ENCODE measurements around the gene ADAMTS10. TPM values are rescaled to one million over a fixed set of nuclear protein-coding genes. Genes with fewer than 3 reads are reported as not detected.
"Not testable (repeated sequence)": the region's sequence is repeated elsewhere in the genome, so short reads cannot be mapped to it uniquely, and the experiment has no call there.

Gene ADAMTS10
- total RNA-seq, 2 donors from 2014 or later: 27.2 to 43.3 TPM

DNA sequence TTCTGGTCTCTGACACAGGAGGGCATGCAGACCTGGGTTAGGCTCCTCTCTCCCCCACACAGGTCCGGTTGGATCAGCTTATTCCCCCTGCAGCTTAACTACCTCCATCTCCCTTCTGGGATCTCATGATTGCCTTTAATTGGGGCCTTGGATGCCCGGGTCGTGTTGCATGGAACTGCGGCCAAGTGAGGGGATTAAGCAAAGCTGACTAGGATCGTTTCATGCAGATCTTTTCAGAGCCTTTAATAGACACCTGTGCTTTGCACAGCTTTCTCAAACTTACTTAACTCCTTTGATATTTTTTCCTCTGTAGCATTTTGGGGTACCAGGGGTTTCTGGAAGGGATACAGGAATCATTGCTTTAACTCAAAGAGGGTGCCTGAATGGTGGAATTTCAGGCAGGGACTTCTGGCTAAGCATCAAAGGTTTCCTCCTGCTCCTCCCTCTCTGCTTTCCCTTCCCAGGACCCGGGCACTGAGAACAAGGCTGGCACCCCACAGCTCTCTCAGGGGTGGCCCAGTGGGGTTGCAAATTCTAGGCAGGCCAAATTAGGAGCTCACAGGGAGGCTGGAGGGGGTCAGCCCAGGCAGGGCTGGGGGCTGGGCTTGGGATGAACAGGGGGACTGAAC, 20.4 kb upstream of the ADAMTS10 start:
- no peak for DNase-seq (ENCODE audit: low spot score)
- intact Hi-C loops (cut with DNase I): no loop called here

- DNase-seq (ENCODE audit: low spot score): no peak
- intact Hi-C loops (cut with DNase I): no loop called here
Observed at GRCh38 chr19:8629996-8630683, 19.6 kb upstream of the ADAMTS10 start, which contains the start of gene NFILZ. Gene NFILZ, plus strand, starts transcription at chr19:8630633. Its CDS starts 46,133 bp downstream, at chr19:8676766.

DNA sequence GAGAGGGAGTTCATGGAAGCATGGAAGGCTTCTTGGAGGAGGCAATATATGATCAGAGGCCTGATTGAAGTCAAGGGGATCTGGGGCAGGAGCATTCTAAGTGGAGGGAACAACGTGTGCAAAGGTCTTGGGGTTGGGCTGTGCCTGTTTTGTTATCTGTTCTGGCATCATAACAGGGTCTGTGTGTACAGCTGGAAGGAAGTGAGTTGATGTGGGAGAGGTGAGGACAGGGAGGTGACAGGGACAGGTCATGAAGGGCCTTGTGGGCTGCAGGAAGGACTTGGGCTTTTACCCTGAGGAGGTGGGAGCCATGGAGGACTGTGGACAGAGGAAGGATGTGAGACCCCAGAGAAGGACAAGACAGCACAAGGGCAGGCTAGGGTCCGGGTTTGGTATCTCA, 18.7 kb upstream of the ADAMTS10 start:
- intact Hi-C loops (cut with DNase I): no loop called here
- DNase-seq (ENCODE audit: low spot score): no peak

GRCh38 chr19:8626842-8627241, 16.3 kb upstream of the ADAMTS10 start:
- intact Hi-C loops (cut with DNase I): no loop called here

DNA sequence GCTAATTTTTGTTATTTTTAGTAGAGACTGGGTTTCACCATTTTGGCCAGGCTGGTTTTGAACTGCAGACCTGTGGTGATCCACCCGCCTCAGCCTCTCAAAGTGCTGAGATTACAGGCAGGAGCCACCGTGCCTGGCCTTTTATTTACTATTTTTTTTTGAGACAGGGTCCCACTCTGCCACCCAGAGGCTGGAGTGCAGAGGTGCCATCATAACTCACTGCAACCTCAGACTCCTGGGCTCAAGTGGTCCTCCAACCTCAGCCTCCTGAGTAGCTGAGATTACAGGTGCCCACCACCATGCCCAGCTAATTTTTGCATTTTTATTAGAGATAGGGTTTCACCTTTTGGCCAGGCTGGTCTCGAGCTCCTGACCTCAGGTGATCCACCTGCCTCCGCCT, 12.4 kb upstream of the ADAMTS10 start:
- DNase-seq (ENCODE audit: low spot score); intact Hi-C loops (cut with DNase I): not testable (repeated sequence)

More at GRCh38 chr19:8626842-8627241, 16.3 kb upstream of the ADAMTS10 start:
- DNase-seq (ENCODE audit: low spot score): no peak

DNA sequence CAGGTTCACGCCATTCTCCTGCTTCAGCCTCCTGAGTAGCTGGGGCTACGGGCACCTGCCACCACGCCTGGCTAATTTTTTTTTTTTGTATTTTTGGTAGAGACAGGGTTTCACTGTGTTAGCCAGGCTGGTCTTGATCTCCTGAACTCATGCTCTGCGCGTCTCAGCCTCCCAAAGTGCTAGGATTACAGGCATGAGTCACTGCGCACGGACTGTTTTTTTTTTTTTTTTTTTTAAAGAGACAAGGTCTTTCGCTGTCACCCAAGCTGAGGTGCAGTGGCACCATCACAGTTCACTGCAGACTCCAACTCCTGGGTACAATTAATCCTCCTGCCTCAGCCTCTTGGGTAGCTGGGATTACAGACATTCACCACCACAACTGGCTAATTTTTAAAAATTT, 8.2 kb upstream of the ADAMTS10 start:
- DNase-seq (ENCODE audit: low spot score): no peak
- intact Hi-C loops (cut with DNase I): no loop called here

GRCh38 chr19:8617984-8618383, 7.5 kb upstream of the ADAMTS10 start:
- no peak for DNase-seq (ENCODE audit: low spot score)
- intact Hi-C loops (cut with DNase I): no loop called here

DNA sequence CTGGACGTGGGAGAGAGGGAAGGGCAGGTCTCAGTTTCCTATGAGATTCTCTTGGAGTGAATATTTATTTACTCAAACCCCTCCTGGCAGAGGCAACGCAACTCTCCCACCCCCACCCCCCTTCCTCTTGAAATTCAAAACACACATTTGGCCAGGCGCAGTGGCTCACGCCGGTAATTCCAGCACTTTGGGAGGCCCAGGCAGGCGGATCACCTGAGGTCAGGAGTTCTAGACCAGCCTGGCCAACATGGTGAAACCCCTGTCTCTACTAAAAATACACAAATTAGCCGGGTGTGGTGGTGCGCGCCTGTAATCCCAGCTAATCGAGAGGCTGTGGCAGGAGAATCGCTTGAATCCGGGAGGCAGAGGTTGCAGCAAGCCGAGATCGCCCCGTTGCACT, 6.8 kb upstream of the ADAMTS10 start:
- intact Hi-C loops (cut with DNase I); DNase-seq (ENCODE audit: low spot score): not testable (repeated sequence)

DNA sequence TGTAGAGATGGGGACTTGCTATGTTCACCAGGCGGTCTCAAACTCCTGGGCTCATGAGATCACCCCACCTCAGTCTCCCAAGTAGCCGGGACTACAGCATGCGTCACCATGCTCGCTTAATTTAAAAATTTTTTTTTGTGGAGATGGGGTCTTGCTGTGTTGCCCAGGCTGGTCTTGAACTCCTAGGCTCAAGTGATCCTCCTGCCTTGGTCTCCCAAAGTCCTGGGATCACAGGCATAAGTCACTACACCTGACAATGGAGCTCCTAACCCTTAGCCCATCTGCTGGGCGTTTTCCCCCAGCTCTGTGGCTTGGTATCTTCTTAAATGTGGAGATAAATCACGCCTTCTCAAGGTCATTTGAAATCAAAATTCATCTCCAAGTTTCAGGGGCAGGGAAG, 6.3 kb upstream of the ADAMTS10 start:
- DNase-seq (ENCODE audit: low spot score): no peak
- intact Hi-C loops (cut with DNase I): no loop called here

DNA sequence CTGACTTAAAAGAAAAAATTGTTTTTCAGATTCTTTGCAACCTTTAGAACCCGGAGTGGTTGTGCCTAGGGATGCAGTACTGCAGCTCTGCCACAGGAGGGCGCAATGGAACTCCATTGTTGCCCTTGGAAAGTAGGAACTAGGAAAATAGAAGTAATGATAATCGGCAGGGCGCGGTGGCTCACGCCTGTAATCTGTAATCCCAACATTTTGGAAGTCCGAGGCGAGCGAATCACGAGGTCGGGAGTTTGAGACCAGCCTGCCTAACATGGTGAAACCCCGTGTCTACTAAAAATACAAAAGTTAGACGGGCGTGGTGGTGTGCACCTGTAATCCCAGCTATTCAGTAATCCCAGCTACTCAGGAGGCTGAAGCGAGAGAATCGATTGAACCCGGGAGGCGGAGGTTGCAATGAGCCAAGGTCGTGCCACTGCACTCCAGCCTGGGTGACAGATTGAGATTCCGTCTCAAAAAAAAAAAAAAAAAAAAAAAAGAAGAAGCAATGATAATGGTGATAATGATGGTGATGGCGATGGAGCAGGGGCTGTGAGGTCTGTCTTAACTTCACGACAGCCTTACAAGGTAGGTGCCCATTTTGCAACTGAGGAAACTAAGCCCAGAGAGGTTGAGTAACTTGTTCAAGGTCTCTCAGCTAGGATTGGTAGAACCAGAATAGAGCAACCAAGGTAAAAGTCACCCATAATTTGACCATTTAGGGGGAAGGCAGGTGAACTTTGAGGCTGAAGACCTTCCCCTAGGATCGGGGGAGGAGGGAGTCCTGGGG, 5.5 kb upstream of the ADAMTS10 start:
- intact Hi-C loops (cut with DNase I): no loop called here
- DNase-seq (ENCODE audit: low spot score): peak; percentile 91

DNA sequence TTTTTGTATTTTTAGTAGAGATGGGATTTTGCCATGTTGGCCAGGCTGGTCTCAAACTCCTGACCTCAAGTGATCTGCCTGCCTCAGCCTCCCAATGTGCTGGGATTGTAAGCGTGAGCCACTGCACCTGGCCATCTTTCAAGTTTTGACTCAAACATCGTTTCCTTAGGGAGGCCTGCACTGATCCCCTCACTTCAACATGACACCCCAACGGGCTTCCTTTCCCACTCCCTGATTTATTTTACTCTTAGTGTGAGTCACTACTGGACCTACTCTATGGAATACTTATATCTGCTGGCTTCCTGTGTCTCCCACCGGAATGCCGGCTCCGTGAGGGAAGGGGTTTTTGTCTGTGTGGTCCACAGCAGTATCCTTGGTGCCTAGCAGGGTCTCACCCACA, 4.5 kb upstream of the ADAMTS10 start:
- no peak for DNase-seq (ENCODE audit: low spot score)
- intact Hi-C loops (cut with DNase I): no loop called here

DNA sequence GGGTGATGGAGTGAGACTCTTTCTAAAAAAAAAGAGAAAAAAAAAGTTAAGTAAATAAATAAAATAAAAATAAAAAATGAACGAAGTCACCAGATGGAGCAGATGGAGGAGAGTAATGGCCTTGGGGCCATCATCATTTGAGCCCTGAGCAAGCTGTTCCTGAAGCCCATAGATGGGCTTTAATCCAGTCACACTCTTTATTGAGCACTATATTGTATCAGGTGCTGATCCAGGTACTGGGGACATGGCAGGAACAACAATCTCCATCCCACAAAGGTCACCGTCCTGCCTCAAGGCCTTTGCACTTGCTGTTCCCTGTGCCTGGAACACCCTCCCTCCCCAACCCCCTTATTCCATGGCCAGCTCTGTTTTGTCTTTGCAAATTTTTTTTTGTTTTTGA, 3.9 kb upstream of the ADAMTS10 start:
- intact Hi-C loops (cut with DNase I): no loop called here
- DNase-seq (ENCODE audit: low spot score): no peak

- intact Hi-C loops (cut with DNase I): no loop called here
- no peak for DNase-seq (ENCODE audit: low spot score)
Observed at GRCh38 chr19:8612807-8613171, 2.3 kb upstream of the ADAMTS10 start.

DNA sequence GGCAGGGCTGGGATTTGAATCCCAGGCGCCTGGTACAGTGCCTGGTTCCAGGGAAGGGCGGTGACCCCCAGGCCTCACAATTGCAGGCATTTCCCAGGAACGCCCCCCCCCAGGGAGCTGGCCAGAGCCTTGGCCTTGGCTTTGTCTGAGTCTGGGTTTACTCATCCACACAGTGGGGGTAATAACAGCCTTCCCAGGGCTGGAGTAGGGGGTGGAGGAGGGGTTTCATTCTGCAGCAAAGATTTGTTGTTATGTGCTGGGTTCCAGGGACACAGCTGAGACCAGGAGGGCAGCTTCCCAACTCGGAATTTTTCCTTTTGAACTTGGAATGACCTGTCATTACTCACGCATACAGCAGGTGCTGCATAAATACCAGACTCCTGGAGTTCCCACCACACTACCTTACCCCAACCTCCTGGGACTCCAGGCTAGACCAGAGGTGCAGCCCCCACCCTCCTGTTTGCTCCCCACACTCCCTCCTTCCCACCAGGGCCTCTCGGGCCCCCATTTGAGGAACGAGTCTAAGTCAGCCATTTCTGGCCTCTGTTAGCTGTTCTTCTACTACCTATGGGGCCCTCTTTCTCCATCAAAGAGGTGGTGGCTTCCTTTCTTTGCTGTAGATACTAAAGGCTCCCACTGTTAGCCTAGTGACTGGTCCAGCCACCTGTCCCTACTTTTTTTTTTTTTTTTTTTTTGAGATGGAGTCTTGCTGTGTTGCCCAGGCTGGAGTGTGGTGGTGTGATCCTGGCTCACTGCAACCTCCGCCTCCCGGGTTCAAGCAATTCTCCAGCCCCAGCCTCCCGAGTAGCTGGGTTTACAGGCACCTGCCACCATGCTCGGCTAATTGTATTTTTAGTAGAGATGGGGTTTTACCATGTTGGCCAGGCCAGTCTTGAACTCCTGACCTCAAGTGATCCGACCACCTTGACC, 1.6 kb upstream of the ADAMTS10 start:
- intact Hi-C loops (cut with DNase I): no loop called here
- DNase-seq (ENCODE audit: low spot score): peak; percentile 95

DNA sequence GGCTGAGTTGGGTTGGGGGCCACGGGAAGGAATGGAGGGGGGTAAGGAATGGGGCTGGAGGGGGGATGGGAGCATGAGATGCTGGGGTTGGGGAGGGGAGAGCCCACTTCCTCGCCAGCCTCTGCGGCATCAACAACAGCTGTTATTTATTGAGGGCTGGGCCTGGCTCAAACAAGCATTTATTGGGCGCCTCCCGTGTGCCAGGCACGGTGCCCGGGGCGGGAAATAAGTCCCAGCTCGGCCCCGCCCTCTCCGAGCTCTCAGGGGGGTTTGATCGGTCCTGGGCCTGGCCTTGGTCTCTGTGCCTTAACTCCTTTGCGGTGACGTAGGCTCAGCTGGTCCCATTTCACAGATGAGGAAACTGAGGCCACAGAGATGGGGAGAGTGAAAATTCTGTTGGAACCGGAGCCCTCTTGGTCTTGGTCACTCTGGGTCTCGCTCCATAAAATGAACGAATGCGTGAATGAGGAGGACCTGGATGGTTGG, 919 bp upstream of the ADAMTS10 start:
- DNase-seq (ENCODE audit: low spot score): peak; percentile 86
- intact Hi-C loops (cut with DNase I): no loop called here

GRCh38 chr19:8610936-8611300, 403 bp upstream of the ADAMTS10 start:
- intact Hi-C loops (cut with DNase I): no loop called here
- no peak for DNase-seq (ENCODE audit: low spot score)

- intact Hi-C loops (cut with DNase I): no loop called here
- peak; percentile 93 for DNase-seq (ENCODE audit: low spot score)
Observed at GRCh38 chr19:8609279-8610040, 1.1 kb downstream of the ADAMTS10 start.

GRCh38 chr19:8608941-8609278, 1.6 kb downstream of the ADAMTS10 start:
- DNase-seq (ENCODE audit: low spot score): no peak
- intact Hi-C loops (cut with DNase I): no loop called here

- peak; percentile 92 for DNase-seq (ENCODE audit: low spot score)
- intact Hi-C loops (cut with DNase I): no loop called here
Observed at GRCh38 chr19:8607386-8607785, 3.1 kb downstream of the ADAMTS10 start.

Measured in posterior vena cava (tissue), 2 donors.